Endothelial cell of hepatic sinusoid (primary cell): ENCODE data around the gene RASSF5.
"Not testable (repeated sequence)": the region's sequence is repeated elsewhere in the genome, so short reads cannot be mapped to it uniquely, and the experiment has no call there.

Experiments
- in situ Hi-C: cut with HindIII; loops from 2 replicates; pipeline ENCODE4 v1.10.0; 2017; ENCODE audit warnings: low sequenced_read_pairs

RASSF5 gene

GRCh38 chr1:206476591-206476990, 30.7 kb upstream of the RASSF5 start:
- in situ Hi-C loops = no loop called here

- in situ Hi-C loops = no loop called here
Observed at GRCh38 chr1:206477110-206477509, 30.2 kb upstream of the RASSF5 start.

- in situ Hi-C loops = no loop called here
Observed at GRCh38 chr1:206477581-206478380, 29.6 kb upstream of the RASSF5 start.

GRCh38 chr1:206478746-206479145, 28.6 kb upstream of the RASSF5 start:
- in situ Hi-C loops = no loop called here

GRCh38 chr1:206479183-206480125, 27.9 kb upstream of the RASSF5 start:
- in situ Hi-C loops = no loop called here

- in situ Hi-C loops = no loop called here
Observed at GRCh38 chr1:206480211-206480610, 27.1 kb upstream of the RASSF5 start.

GRCh38 chr1:206482611-206483010, 24.7 kb upstream of the RASSF5 start:
- in situ Hi-C loops = no loop called here

- in situ Hi-C loops = not testable (repeated sequence)
Observed at GRCh38 chr1:206483864-206484263, 23.5 kb upstream of the RASSF5 start.

GRCh38 chr1:206484901-206485300, 22.4 kb upstream of the RASSF5 start:
- in situ Hi-C loops = no loop called here

- in situ Hi-C loops = no loop called here
Observed at GRCh38 chr1:206486995-206487788, 20.1 kb upstream of the RASSF5 start.

- in situ Hi-C loops = no loop called here
Observed at GRCh38 chr1:206487970-206488369, 19.4 kb upstream of the RASSF5 start.

- in situ Hi-C loops = no loop called here
Observed at GRCh38 chr1:206488466-206488865, 18.9 kb upstream of the RASSF5 start.

GRCh38 chr1:206489980-206490770, 17.2 kb upstream of the RASSF5 start:
- in situ Hi-C loops = loop anchor here (5.0 kb wide), 2 partner anchors 62 to 112 kb away; no protein-coding TSS in a partner anchor

GRCh38 chr1:206490771-206491405, 16.4 kb upstream of the RASSF5 start:
- in situ Hi-C loops = loop anchor here (5.0 kb wide), 2 partner anchors 61 to 111 kb away; no protein-coding TSS in a partner anchor

GRCh38 chr1:206491616-206492015, 15.7 kb upstream of the RASSF5 start:
- in situ Hi-C loops = loop anchor here (5.0 kb wide), 2 partner anchors 61 to 111 kb away; no protein-coding TSS in a partner anchor

- in situ Hi-C loops = loop anchor here (5.0 kb wide), 2 partner anchors 60 to 110 kb away; no protein-coding TSS in a partner anchor
Observed at GRCh38 chr1:206492589-206492988, 14.7 kb upstream of the RASSF5 start.

GRCh38 chr1:206493279-206493678, 14.1 kb upstream of the RASSF5 start:
- in situ Hi-C loops = loop anchor here (5.0 kb wide), 2 partner anchors 59 to 109 kb away; no protein-coding TSS in a partner anchor

GRCh38 chr1:206495011-206495461, 12.3 kb upstream of the RASSF5 start:
- in situ Hi-C loops = no loop called here

- in situ Hi-C loops = no loop called here
Observed at GRCh38 chr1:206495493-206496046, 11.8 kb upstream of the RASSF5 start.
